Endothelial cell (in vitro differentiated cells): Measurements from ENCODE around the gene CHCHD10. TPM values are rescaled to one million over a fixed set of nuclear protein-coding genes. Genes with fewer than 3 reads are reported as not detected.

ENCODE experiments used
- DNase-seq: peaks from one replicate; pipeline ENCODE4 v3.0.0; 2021; ENCODE audit warnings: low spot score
- H3K27ac Mint-ChIP-seq: one replicate; pipeline ENCODE4 v1.8.0; 2021; ENCODE audit warnings: mixed read lengths, inconsistent platforms; ENCODE audit not compliant: unreplicated experiment
- H3K27me3 Mint-ChIP-seq: one replicate; pipeline ENCODE4 v1.8.0; 2021; ENCODE audit warnings: mild to moderate bottlenecking, moderate library complexity, mixed read lengths, inconsistent platforms; ENCODE audit not compliant: unreplicated experiment
- H3K36me3 Mint-ChIP-seq: one replicate; pipeline ENCODE4 v1.8.0; 2021; ENCODE audit warnings: mild to moderate bottlenecking, low read depth, mixed read lengths, inconsistent platforms; ENCODE audit not compliant: unreplicated experiment
- H3K4me1 Mint-ChIP-seq: one replicate; pipeline ENCODE4 v1.8.0; 2021; ENCODE audit warnings: mild to moderate bottlenecking, mixed read lengths, inconsistent platforms; ENCODE audit not compliant: unreplicated experiment
- H3K4me3 Mint-ChIP-seq: one replicate; pipeline ENCODE4 v1.8.0; 2021; ENCODE audit warnings: mild to moderate bottlenecking, mixed read lengths, inconsistent platforms; ENCODE audit not compliant: unreplicated experiment
- H3K9me3 Mint-ChIP-seq: one replicate; pipeline ENCODE4 v1.8.0; 2021; ENCODE audit warnings: mixed read lengths, inconsistent platforms; ENCODE audit not compliant: unreplicated experiment
- CTCF ChIP-seq: fragments of 200-600 bp; sonication (generic); IDR thresholded peaks from one replicate; pipeline ENCODE4 v1.5.0; 2021; ENCODE audit warnings: antibody characterized with exemption; ENCODE audit not compliant: unreplicated experiment
- total RNA-seq: library from RNA; stranded (reverse); fragmentation: NEBNext Ultra II Directional; extraction: Animal tissue kit (Norgen Biotek cat#: 25700); gene quantifications from one replicate; pipeline ENCODE4 v1.2.1, GENCODE V29; 2021; ENCODE audit not compliant: unreplicated experiment

Gene CHCHD10
- total RNA-seq, 1 donor from 2014 or later, result 55.8 TPM

- H3K27me3 Mint-ChIP-seq, result peaks cover 4% of the 10 kb centered on the region
- no peak overlapping the region for H3K27ac Mint-ChIP-seq
- DNase-seq, result peak; percentile 81
- H3K4me3 Mint-ChIP-seq, result peak overlapping the region; percentile 87
- no peak for TF ChIP-seq CTCF
- H3K4me1 Mint-ChIP-seq, result no peaks in the 10 kb centered on the region
- H3K36me3 Mint-ChIP-seq, result peaks cover 7% of the 10 kb centered on the region
- H3K9me3 Mint-ChIP-seq, result no peaks in the 10 kb centered on the region
Observed at GRCh38 chr22:23716811-23717801, 50.7 kb downstream of the CHCHD10 start.

Other genes with a start within 250 kb of the CHCHD10 start
- not detected for gene IGLL1, start 187.7 kb downstream of the CHCHD10 start, total RNA-seq
- not detected for gene DRICH1, start 135.7 kb downstream of the CHCHD10 start, total RNA-seq
- 0.15 TPM for gene RGL4, start 77.0 kb downstream of the CHCHD10 start, total RNA-seq
- 8.0 TPM for gene ZNF70, start 16.9 kb downstream of the CHCHD10 start, total RNA-seq
- gene VPREB3, start 13.5 kb downstream of the CHCHD10 start, total RNA-seq, result not detected
- gene C22orf15, start 5.0 kb downstream of the CHCHD10 start, total RNA-seq, result 2.0 TPM
- gene MMP11, start 4.9 kb upstream of the CHCHD10 start, total RNA-seq, result 3.4 TPM
- 105 TPM for gene SMARCB1, start 19.0 kb upstream of the CHCHD10 start, total RNA-seq
- 1.3 TPM for gene DERL3, start 71.0 kb upstream of the CHCHD10 start, total RNA-seq
- gene SLC2A11, start 89.9 kb upstream of the CHCHD10 start, total RNA-seq, result 9.2 TPM
- gene MIF, start 126.4 kb upstream of the CHCHD10 start, total RNA-seq, result 306 TPM
- 6.0 TPM for gene GSTT2B, start 193.2 kb upstream of the CHCHD10 start, total RNA-seq
- 1.4 TPM for gene DDTL, start 198.9 kb upstream of the CHCHD10 start, total RNA-seq
- 73.5 TPM for gene DDT, start 206.5 kb upstream of the CHCHD10 start, total RNA-seq
- gene GSTT2, start 212.2 kb upstream of the CHCHD10 start, total RNA-seq, result not detected
- gene GSTT4, start 237.5 kb upstream of the CHCHD10 start, total RNA-seq, result not detected
- 61.2 TPM for gene CABIN1, start 243.3 kb upstream of the CHCHD10 start, total RNA-seq